Stimulated activated CD8-positive, alpha-beta memory T cell treated with anti-CD3 and anti-CD28 coated beads, Interleukin-7, amount 100 ng/mL, for 4 hours (primary cell): ENCODE data around the gene NFATC1.

Experiments used
- DNase-seq, 2 donors: peaks; one replicate each; pipeline ENCODE4 v3.0.0-alpha.2; 2020; ENCODE audit warnings: low read depth in 2 of 2

Gene NFATC1

DNA sequence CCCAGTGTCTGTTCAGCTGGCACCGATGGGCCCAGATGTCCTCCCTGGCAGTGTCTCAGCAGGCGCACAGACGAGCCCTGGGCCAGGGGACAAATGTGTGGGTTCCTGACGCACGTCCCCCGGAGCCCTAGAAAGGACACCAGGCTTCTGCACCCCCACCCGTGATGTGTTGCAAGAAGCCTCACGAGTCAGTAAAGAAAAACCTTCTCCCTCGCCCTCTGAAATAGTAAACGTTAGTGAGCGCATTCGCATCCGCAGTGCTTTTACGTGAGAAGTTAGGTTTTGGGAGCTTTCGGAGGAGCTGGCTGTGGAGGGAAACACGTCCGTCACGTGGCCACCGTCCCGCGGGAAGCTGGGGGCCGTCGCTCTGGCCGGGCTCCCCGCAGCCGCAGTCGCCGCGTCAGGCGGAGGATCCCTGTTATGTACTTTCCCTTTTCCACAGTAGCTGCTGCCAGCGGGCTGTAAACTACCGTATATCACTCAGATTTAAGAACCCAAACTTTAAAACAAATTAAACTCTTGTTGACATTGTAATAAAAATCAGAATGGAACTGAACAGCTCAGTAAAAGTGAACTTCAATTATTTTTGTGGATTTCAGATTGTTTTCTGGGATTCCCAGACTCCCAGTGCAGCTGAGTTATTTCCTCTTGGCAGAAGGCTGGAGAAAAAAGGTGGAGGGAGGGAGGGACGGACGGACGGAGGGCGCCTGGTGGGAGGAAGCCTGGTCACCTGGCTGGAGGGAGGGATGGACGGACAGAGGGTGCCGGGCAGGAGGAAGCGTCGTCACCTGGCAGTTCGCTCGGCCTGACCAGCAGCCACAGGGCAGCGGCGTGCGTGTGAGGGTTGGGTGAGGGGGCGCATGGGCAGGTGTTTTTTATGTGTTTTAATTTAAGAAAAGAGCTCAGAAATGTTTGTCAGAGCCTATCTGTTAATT lies 112.1 kb downstream of the NFATC1 start:
- no peak for DNase-seq

DNA sequence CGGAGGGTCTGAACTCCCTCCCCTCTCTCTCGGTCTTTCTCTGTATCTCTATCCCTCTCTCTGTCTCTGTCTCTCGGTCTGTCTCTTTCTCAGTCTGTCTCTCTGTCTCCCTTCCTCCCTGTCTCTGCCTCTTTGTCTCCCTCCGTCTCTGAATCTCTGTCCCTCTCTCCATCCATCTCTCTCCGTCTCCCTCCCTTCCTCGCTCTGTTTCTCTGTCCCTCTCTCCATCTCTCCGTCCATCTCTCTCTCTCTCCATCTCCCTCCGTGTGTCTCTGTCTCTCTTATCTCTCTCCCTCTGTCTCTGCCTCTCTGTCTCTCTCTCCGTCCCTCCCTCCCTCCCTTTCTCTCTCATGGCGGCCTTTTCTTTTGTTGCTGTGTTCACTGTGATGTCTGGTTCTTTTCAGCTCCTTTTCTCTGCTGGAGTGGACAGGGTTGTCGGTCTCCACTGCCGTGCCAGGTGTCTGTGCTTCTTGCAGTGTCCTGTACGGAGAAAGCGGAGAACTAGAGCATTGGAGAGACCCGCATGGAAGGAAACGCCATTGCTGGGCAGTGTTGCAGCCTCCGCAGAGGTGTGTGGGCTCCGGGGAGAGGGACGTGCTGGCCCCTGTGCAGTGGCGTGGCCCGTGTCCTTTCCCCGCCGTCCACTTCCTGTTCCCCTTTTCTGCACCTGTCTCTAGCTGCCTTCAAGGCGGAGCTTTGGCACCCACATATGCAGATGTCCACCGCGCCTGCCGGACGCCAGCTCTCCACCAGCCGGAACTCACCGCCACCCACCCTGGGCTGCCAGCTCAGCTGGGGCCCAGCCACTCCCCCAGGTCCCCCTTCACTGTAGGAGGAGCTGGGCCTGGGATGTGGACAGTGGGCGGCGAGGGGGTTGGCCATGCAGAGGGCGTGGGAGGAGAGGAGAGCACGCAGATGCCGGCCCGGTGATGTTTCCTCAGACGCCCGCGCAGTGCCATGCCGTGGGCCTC lies 113.1 kb downstream of the NFATC1 start:
- no peak for DNase-seq

- DNase-seq = no peak
Measured at GRCh38 chr18:79509536-79509930, 113.8 kb downstream of the NFATC1 start.

GRCh38 chr18:79510046-79510685 lies 114.4 kb downstream of the NFATC1 start:
- DNase-seq = no peak

DNA sequence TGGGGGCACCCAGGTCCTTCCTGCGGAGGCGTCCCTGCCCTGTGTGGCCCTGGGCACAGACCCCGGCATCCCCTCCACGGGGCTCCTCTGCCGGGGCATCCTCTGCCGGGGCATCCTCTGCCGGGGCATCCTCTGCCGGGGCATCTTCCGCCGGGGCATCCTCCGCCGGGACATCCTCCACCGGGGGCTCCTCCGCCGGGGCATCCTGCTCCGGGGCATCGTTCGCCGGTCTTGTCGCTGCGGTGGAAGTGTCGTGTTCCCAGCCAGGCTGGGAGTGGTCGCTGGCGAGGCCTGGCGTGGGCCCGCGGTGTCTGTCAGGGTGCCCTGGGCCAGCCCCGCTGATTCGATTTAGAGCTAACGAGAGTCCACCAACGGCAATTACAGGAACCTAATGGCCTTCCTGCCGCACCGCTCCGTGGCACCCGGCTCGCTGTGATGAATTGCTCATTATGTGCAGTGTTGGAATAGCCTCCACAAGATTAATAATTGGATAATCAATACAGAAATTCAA lies 115.1 kb downstream of the NFATC1 start:
- no peak for DNase-seq

- DNase-seq = no peak
Measured at GRCh38 chr18:79511271-79511670, 115.5 kb downstream of the NFATC1 start.

GRCh38 chr18:79511671-79512301 lies 116.1 kb downstream of the NFATC1 start:
- DNase-seq = no peak

GRCh38 chr18:79512461-79513380 lies 117.0 kb downstream of the NFATC1 start:
- no peak for DNase-seq

- no peak for DNase-seq
Measured at GRCh38 chr18:79513381-79514081, 117.8 kb downstream of the NFATC1 start.

DNA sequence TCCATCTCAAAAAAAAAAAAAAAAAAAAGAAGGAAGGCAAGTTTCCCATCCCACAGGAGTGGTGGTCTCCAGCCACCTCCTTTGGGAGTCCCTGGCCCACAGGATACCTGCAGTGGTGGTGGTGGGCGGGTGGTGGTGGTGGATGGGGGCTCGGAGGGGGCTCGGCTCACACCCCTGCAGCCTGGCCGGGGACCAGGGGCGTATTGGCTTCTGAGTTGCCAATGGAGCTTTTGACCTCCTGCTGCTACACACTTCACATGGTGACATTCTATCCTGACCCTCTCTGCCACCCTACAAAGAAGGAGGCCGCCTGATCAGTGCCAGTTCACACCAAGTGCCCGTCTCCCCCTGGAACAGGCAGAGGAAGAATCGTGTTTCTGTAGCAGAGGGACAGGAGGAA lies 119.6 kb downstream of the NFATC1 start:
- DNase-seq = no peak

GRCh38 chr18:79515944-79516351 lies 120.2 kb downstream of the NFATC1 start:
- DNase-seq = no peak

DNA sequence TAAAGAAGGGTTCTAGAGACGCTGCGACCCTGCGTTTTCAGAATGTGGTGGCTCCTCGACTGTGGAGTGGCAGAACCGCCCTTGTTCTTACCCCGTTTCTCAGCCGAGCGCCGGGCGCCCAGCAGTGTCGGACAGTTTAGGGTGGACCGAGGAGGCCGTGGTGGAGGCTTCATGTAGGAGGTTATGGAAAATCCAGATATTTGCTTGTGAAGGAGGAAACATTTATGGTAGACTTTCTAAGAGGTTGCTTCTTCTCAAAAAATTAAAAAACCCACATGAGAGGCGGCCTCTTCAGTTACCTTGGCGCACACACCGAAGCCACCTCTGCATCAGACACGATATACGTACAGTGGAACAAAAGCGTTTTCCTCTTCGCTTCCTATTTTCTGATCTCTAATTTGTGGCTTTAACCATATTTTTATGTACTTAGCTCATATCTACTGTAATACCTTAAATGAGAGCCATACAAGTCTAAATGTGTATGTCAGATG lies 120.8 kb downstream of the NFATC1 start:
- DNase-seq = no peak

DNA sequence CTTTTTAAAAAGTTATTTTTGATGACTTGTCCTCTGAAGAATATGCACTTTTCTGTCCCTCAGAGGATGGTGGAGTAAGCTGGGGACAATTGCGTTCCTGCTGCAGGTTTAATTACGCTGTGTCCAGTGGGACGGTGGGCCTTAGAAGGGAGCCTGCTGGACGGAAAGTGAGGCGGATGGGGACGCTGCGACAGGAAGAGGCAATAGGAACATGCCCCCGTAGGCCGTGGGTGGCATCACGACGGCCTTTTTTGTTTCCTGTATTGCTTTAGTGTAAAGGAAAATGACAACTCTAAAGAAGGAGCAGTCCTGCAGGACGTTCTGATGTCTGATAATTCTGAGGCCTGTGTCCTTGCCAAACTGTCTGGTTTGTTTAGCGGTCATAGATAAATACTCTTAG lies 121.6 kb downstream of the NFATC1 start:
- DNase-seq = no peak

- DNase-seq = no peak
Measured at GRCh38 chr18:79518028-79518682, 122.4 kb downstream of the NFATC1 start.

GRCh38 chr18:79518683-79519128 lies 123.0 kb downstream of the NFATC1 start:
- DNase-seq = no peak

DNA sequence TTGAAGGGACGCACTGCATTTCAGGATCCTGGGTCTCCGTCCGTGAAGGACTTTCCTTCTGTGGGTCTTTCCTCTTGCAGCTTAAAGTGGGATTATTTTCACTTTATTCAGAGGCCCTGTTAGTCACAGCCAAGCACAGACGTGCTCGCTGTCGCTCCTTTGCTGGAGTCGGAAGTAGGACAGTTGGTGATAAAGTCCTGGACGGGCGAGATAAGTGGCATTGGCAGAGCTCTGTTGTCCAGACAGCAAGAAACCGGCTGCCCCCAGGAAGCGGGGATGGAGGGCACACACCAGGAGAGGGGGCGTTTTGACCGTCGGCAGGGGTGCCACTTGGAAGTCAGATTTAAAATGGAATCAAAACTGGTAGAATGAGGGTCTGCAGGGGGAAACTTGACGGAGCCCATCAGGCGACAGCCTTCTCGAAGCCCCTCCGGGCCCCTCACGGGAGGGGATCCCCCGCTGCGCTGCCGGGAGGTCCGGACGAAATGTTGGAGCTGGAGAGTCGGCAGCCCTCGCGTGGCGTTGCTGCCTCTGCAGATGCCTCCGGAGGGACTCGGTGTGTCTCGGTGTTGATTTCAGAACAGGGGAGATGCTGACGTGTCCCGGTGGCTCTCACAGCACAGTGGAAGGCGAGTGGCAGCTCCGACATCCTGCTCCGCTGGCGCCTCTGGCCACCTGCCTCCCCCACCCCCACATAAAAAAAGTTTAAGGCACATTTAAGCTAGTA lies 124.2 kb downstream of the NFATC1 start:
- no peak for DNase-seq

- DNase-seq = no peak
Measured at GRCh38 chr18:79520478-79521390, 125.0 kb downstream of the NFATC1 start.
